Measurements from ENCODE around the gene PCSK6.

The PCSK6 gene

DNA sequence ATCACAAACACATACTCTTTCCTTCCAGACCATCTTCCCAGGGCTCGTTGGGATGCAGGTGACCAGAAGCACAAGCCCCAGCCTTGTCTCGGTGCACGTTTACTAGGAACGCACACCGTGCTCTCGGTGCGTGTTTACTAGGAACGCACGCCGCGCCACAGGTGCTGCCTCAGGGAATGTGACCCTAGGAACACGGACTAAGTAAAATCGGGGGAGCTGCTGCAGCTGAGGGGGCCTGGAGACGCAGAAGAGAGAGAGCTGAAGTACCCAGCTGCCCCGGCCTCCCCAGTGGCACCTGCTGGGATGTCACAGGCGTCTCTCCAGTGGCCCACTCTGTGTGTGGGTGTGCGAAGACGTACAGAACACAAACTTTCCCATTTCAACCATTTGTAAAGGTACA is 103.5 kb downstream of the PCSK6 start:
- Histone ChIP-seq H3K79me2 (ENCODE audit: control insufficient read depth, low read length) (no peaks in the 10 kb centered on the region), H3K4me3 (ENCODE audit: low read length) (no peak overlapping the region), H3K27me3 (ENCODE audit: control insufficient read depth, low read length) (no peaks in the 10 kb centered on the region), H3F3A (ENCODE audit: control insufficient read depth, insufficient read depth) (no peaks in the 10 kb centered on the region), H3K36me3 (ENCODE audit: control insufficient read depth, low read length) (no peaks in the 10 kb centered on the region), H3K4me2 (ENCODE audit: low read length) (no peak overlapping the region), H3K9me2 (replicated peaks; ENCODE audit: control insufficient read depth, low read length) (no peaks in the 10 kb centered on the region), H4K20me1 (ENCODE audit: control insufficient read depth, insufficient read depth, low read depth, low read length) (no peaks in the 10 kb centered on the region), H3K9me3 (ENCODE audit: control insufficient read depth, insufficient read depth, low read length) (no peaks in the 10 kb centered on the region), H3K4me1 (ENCODE audit: control insufficient read depth, low read length) (no peaks in the 10 kb centered on the region), H3K27ac (ENCODE audit: low read depth, low read length) (no peak overlapping the region)
- TF ChIP-seq EZH2phosphoT487 (IDR thresholded peaks at IDR 0.05; ENCODE audit: borderline replicate concordance, low read length), result no peak
- TF ChIP-seq, protein P1, sequence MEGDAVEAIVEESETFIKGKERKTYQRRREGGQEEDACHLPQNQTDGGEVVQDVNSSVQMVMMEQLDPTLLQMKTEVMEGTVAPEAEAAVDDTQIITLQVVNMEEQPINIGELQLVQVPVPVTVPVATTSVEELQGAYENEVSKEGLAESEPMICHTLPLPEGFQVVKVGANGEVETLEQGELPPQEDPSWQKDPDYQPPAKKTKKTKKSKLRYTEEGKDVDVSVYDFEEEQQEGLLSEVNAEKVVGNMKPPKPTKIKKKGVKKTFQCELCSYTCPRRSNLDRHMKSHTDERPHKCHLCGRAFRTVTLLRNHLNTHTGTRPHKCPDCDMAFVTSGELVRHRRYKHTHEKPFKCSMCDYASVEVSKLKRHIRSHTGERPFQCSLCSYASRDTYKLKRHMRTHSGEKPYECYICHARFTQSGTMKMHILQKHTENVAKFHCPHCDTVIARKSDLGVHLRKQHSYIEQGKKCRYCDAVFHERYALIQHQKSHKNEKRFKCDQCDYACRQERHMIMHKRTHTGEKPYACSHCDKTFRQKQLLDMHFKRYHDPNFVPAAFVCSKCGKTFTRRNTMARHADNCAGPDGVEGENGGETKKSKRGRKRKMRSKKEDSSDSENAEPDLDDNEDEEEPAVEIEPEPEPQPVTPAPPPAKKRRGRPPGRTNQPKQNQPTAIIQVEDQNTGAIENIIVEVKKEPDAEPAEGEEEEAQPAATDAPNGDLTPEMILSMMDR (IDR thresholded peaks at IDR 0.05; ENCODE audit: low read depth, low read length, poor library complexity, severe bottlenecking), result no peak

DNA sequence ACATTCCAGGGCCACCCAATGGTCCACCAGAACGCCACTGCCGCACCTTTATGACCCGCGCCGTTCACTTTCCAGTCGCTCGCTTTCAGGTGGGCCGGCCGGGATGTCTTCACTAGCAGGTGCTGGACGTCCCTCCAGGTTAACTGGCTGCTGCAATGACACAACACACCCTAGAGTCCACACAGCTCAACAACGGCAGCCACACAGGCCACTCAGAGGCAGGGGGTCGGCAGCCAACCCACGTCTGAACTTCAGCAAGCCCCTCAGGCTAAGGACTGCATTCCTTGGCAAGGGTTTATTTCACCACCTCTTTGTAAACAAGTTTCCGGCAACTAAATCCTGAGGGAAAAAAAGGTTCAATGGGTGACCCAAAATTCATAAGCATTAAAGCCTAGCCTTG is 105.2 kb downstream of the PCSK6 start:
- no peak overlapping the region for H3K4me2 ChIP-seq (ENCODE audit: low read length)
- H3K79me2 ChIP-seq (ENCODE audit: control insufficient read depth, low read length), result no peaks in the 10 kb centered on the region
- no peak overlapping the region for H3K27ac ChIP-seq (ENCODE audit: low read depth, low read length)
- no peaks in the 10 kb centered on the region for H3K27me3 ChIP-seq (ENCODE audit: control insufficient read depth, low read length)
- no peaks in the 10 kb centered on the region for H3K4me1 ChIP-seq (ENCODE audit: control insufficient read depth, low read length)
- no peaks in the 10 kb centered on the region for H3F3A ChIP-seq (ENCODE audit: control insufficient read depth, insufficient read depth)
- no peak for TF ChIP-seq EZH2phosphoT487 (IDR thresholded peaks at IDR 0.05; ENCODE audit: borderline replicate concordance, low read length)
- TF ChIP-seq, protein P1 (IDR thresholded peaks at IDR 0.05; ENCODE audit: low read depth, low read length, poor library complexity, severe bottlenecking), result no peak
- H3K36me3 ChIP-seq (ENCODE audit: control insufficient read depth, low read length), result no peaks in the 10 kb centered on the region
- no peaks in the 10 kb centered on the region for H4K20me1 ChIP-seq (ENCODE audit: control insufficient read depth, insufficient read depth, low read depth, low read length)
- H3K9me3 ChIP-seq (ENCODE audit: control insufficient read depth, insufficient read depth, low read length), result no peaks in the 10 kb centered on the region
- no peaks in the 10 kb centered on the region for H3K9me2 ChIP-seq (replicated peaks; ENCODE audit: control insufficient read depth, low read length)
- no peak overlapping the region for H3K4me3 ChIP-seq (ENCODE audit: low read length)

DNA sequence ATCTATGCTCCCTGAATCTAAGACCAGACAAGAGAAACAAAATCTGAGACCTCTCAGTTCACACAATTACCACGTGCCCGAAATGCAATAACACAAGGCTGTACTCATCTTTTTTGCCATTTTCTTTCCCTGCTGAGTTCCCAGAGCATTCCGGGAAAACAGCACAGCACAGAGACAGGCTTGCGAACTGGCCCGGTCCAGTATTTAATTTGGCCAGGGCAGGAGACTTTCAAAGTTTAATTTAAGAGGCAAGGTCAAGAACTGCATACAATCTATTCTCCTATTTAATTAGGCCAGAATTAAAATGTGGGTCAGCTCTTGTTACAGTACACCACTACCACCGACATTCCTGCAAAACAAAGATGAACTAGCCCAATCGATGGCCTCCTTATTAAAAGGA is 107.0 kb downstream of the PCSK6 start:
- Histone ChIP-seq H3K9me3 (ENCODE audit: control insufficient read depth, insufficient read depth, low read length) (no peaks in the 10 kb centered on the region), H3K9me2 (replicated peaks; ENCODE audit: control insufficient read depth, low read length) (no peaks in the 10 kb centered on the region), H4K20me1 (ENCODE audit: control insufficient read depth, insufficient read depth, low read depth, low read length) (no peaks in the 10 kb centered on the region), H3K27ac (ENCODE audit: low read depth, low read length) (no peak overlapping the region), H3K4me1 (ENCODE audit: control insufficient read depth, low read length) (no peaks in the 10 kb centered on the region), H3K27me3 (ENCODE audit: control insufficient read depth, low read length) (no peaks in the 10 kb centered on the region), H3K4me3 (ENCODE audit: low read length) (no peak overlapping the region), H3K4me2 (ENCODE audit: low read length) (no peak overlapping the region), H3K79me2 (ENCODE audit: control insufficient read depth, low read length) (no peaks in the 10 kb centered on the region), H3K36me3 (ENCODE audit: control insufficient read depth, low read length) (no peaks in the 10 kb centered on the region), H3F3A (ENCODE audit: control insufficient read depth, insufficient read depth) (no peaks in the 10 kb centered on the region)
- no peak for TF ChIP-seq EZH2phosphoT487 (IDR thresholded peaks at IDR 0.05; ENCODE audit: borderline replicate concordance, low read length)
- TF ChIP-seq, protein P1 (IDR thresholded peaks at IDR 0.05; ENCODE audit: low read depth, low read length, poor library complexity, severe bottlenecking), result no peak
